OCI-LY7 (cell line): ENCODE results near the gene ECI1. TPM values are rescaled to one million over a fixed set of nuclear protein-coding genes. Genes with fewer than 3 reads are reported as not detected.

ENCODE experiments used
- BruUV-seq: library from RNA; stranded (reverse); fragments of 400-500 nt; replicated peaks from 2 replicates; lab custom pipeline; 2021; lab: Mats Ljungman, UMichigan
- CTCF ChIA-PET: fragments of 300-600 bp; sonication (Branson Sonifier 250); formaldehyde crosslinking; loops from one replicate; lab custom pipeline; 2022; ENCODE audit warnings: antibody characterized with exemption; ENCODE audit not compliant: unreplicated experiment; lab: Charles Lee
- POLR2A ChIA-PET: fragments of 300-600 bp; sonication (Branson Sonifier 250); formaldehyde crosslinking; loops from one replicate; lab custom pipeline; 2022; ENCODE audit warnings: antibody characterized with exemption; lab: Charles Lee
- DNase-seq: peaks from one replicate; pipeline ENCODE4 v3.0.0-alpha.2; 2015; ENCODE audit warnings: low spot score
- H2AFZ ChIP-seq: fragments of 200-600 bp; sonication (generic), shearing (Covaris generic); 2 replicates; pipeline ENCODE4 v1.6.1; 2014; ENCODE audit warnings: mild to moderate bottlenecking, antibody characterized with exemption, low read length, moderate library complexity
- H3K27ac ChIP-seq: fragments of 200-600 bp; sonication (generic); 2 replicates; pipeline ENCODE4 v1.5.1; 2014; ENCODE audit warnings: mixed run types, low read depth, mild to moderate bottlenecking, moderate library complexity, low read length, inconsistent platforms; ENCODE audit not compliant: poor library complexity, severe bottlenecking
- H3K36me3 ChIP-seq: fragments of 200-600 bp; sonication (generic); 2 replicates; pipeline ENCODE4 v1.6.1; 2014; ENCODE audit warnings: mild to moderate bottlenecking, antibody characterized with exemption, low read length, moderate library complexity, mixed read lengths; ENCODE audit not compliant: insufficient read depth
- H3K4me1 ChIP-seq: fragments of 200-600 bp; sonication (generic); 2 replicates; pipeline ENCODE4 v1.5.1; 2014; ENCODE audit warnings: mild to moderate bottlenecking, low read length; ENCODE audit not compliant: insufficient read depth, poor library complexity, severe bottlenecking
- H3K4me2 ChIP-seq: fragments of 200-600 bp; sonication (generic); 2 replicates; pipeline ENCODE4 v1.6.1; 2014; ENCODE audit warnings: mild to moderate bottlenecking, low read length
- H3K4me3 ChIP-seq: fragments of 200-600 bp; sonication (generic); 2 replicates; pipeline ENCODE4 v1.5.1; 2014; ENCODE audit warnings: mild to moderate bottlenecking, low read depth, low read length; ENCODE audit not compliant: poor library complexity, severe bottlenecking
- H3K79me2 ChIP-seq: fragments of 200-600 bp; sonication (generic); 2 replicates; pipeline ENCODE4 v1.6.1; 2016; ENCODE audit warnings: low read depth, mild to moderate bottlenecking, low read length, moderate library complexity, mixed read lengths; ENCODE audit not compliant: insufficient read depth
- H3K9me2 ChIP-seq: fragments of 200-600 bp; sonication (generic); 2 replicates; pipeline ENCODE4 v1.6.1; 2016; ENCODE audit warnings: mild to moderate bottlenecking, low read length, mixed read lengths; ENCODE audit not compliant: insufficient read depth
- H3K9me3 ChIP-seq: fragments of 200-600 bp; sonication (generic); 2 replicates; pipeline ENCODE4 v1.6.1; 2014; ENCODE audit warnings: mild to moderate bottlenecking, mixed run types, low read length, mixed read lengths
- H4K20me1 ChIP-seq: fragments of 200-600 bp; sonication (generic); 2 replicates; pipeline ENCODE4 v1.6.1; 2014; ENCODE audit warnings: mild to moderate bottlenecking, antibody characterized with exemption, low read length, moderate library complexity, mixed read lengths; ENCODE audit not compliant: insufficient read depth
- EZH2phosphoT487 ChIP-seq: fragments of 200-600 bp; sonication (generic); IDR thresholded peaks from 2 replicates; pipeline ENCODE4 v1.6.1; 2018; ENCODE audit warnings: low read depth, borderline replicate concordance, mild to moderate bottlenecking, mixed run types, antibody characterized with exemption, low read length, moderate library complexity, mixed read lengths
- intact Hi-C: fragments of 100-400 bp; cut with micrococcal nuclease; formaldehyde crosslinking; loops from one replicate; pipeline ENCODE4 v1.10.0; 2022; ENCODE audit not compliant: unreplicated experiment
- total RNA-seq, 2 experiments: library from RNA; depleted of rRNA in 1 of 2; stranded (reverse); fragments of >200 nt in 1 of 2; shearing (Covaris generic) in 1 of 2; gene quantifications; 2 replicates each; pipeline ENCODE4 v1.2.3, GENCODE V29; 2014 to 2022
- TF ChIP-seq, protein P1 (sequence below): fragments of 200-600 bp; sonication (generic); conservative IDR thresholded peaks from 2 replicates; pipeline ENCODE4 v1.5.1; 2014; ENCODE audit warnings: mild to moderate bottlenecking, antibody characterized with exemption, low read length, moderate library complexity, mixed read lengths

The ECI1 gene
- total RNA-seq, 2 experiments from 2014 or later: 74.5 to 80.0 TPM

- ChIA-PET POLR2A (no interaction called here), CTCF (no interaction called here)
- intact Hi-C loops: no loop called here
- no peaks in the 10 kb centered on the region for H3K9me2 ChIP-seq
- BruUV-seq: no TSS peak
- H3K9me3 ChIP-seq: no peaks in the 10 kb centered on the region
- H3K27ac ChIP-seq: no peak overlapping the region
- H3K4me2 ChIP-seq: no peak overlapping the region
- H3K79me2 ChIP-seq: no peaks in the 10 kb centered on the region
- no peak overlapping the region for H2AFZ ChIP-seq
- TF ChIP-seq EZH2phosphoT487: no peak
- TF ChIP-seq, protein P1, sequence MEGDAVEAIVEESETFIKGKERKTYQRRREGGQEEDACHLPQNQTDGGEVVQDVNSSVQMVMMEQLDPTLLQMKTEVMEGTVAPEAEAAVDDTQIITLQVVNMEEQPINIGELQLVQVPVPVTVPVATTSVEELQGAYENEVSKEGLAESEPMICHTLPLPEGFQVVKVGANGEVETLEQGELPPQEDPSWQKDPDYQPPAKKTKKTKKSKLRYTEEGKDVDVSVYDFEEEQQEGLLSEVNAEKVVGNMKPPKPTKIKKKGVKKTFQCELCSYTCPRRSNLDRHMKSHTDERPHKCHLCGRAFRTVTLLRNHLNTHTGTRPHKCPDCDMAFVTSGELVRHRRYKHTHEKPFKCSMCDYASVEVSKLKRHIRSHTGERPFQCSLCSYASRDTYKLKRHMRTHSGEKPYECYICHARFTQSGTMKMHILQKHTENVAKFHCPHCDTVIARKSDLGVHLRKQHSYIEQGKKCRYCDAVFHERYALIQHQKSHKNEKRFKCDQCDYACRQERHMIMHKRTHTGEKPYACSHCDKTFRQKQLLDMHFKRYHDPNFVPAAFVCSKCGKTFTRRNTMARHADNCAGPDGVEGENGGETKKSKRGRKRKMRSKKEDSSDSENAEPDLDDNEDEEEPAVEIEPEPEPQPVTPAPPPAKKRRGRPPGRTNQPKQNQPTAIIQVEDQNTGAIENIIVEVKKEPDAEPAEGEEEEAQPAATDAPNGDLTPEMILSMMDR: no peak
- H3K4me1 ChIP-seq: no peaks in the 10 kb centered on the region
- H3K36me3 ChIP-seq: no peaks in the 10 kb centered on the region
- no peaks in the 10 kb centered on the region for H4K20me1 ChIP-seq
- DNase-seq: no peak
- no peak overlapping the region for H3K4me3 ChIP-seq
Observed at GRCh38 chr16:2195322-2196161, 55.8 kb downstream of the ECI1 start.

DNA sequence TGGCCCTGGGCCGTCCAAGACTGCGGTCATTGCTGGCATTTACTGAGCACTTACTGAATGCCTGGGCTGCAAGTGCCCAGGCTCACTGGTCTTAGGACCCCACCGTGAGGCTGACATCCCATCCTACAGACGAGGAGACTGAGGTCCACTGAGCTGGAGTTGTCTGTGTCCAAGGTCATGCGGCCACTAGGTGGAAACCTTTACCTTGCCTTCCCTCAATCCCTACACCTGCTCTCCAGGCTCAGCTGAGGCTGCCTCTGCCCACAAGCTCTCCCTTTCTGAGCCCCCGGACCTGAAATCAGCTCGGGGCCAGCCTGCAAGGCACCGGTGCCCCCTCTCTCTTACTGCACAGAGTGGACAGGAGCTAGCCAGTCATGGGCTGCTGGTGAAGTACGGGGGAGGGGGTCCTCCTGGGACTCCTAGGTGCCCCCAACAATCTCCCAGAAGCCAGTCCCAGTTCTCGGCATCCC is 56.5 kb downstream of the ECI1 start:
- Histone ChIP-seq H3K4me2 (no peak overlapping the region), H3K4me1 (no peaks in the 10 kb centered on the region), H3K9me2 (no peaks in the 10 kb centered on the region), H3K27ac (no peak overlapping the region), H3K36me3 (no peaks in the 10 kb centered on the region), H3K4me3 (no peak overlapping the region), H4K20me1 (no peaks in the 10 kb centered on the region), H3K79me2 (no peaks in the 10 kb centered on the region), H3K9me3 (no peaks in the 10 kb centered on the region), H2AFZ (no peak overlapping the region)
- BruUV-seq: no TSS peak
- ChIA-PET CTCF (interaction anchor here (0.6 kb wide), 1 partner anchor 175 kb away, joined by 3 read pairs; no protein-coding TSS in a partner anchor), POLR2A (no interaction called here)
- intact Hi-C loops: no loop called here
- TF ChIP-seq EZH2phosphoT487: no peak
- TF ChIP-seq, protein P1: peak; percentile 70
- DNase-seq: peak; percentile 68
